ENCODE measurements around the gene PCED1B.

Gene PCED1B

GRCh38 chr12:47236109-47236714 is 156.8 kb downstream of the PCED1B start:
- peak; percentile 88 for DNase-seq (ENCODE audit: low spot score)

GRCh38 chr12:47237751-47238211 is 158.4 kb downstream of the PCED1B start:
- DNase-seq (ENCODE audit: low spot score): no peak

- DNase-seq (ENCODE audit: low spot score): no peak
These were observed 159.3 kb downstream of the PCED1B start for GRCh38 chr12:47238669-47239114.

- DNase-seq (ENCODE audit: low spot score): no peak
These were observed 163.0 kb downstream of the PCED1B start for GRCh38 chr12:47242426-47242825.

GRCh38 chr12:47244835-47245234 is 165.4 kb downstream of the PCED1B start:
- DNase-seq (ENCODE audit: low spot score): no peak

GRCh38 chr12:47245623-47246022 is 166.2 kb downstream of the PCED1B start:
- DNase-seq (ENCODE audit: low spot score): no peak

GRCh38 chr12:47247418-47247817 is 168.0 kb downstream of the PCED1B start:
- DNase-seq (ENCODE audit: low spot score): no peak

- DNase-seq (ENCODE audit: low spot score): no peak
These were observed 169.7 kb downstream of the PCED1B start for GRCh38 chr12:47249082-47249481.

GRCh38 chr12:47249719-47250357 is 170.4 kb downstream of the PCED1B start:
- no peak for DNase-seq (ENCODE audit: low spot score)

GRCh38 chr12:47251919-47252318 is 172.5 kb downstream of the PCED1B start:
- no peak for DNase-seq (ENCODE audit: low spot score)

- no peak for DNase-seq (ENCODE audit: low spot score)
These were observed 185.5 kb downstream of the PCED1B start for GRCh38 chr12:47264951-47265350.

- DNase-seq (ENCODE audit: low spot score): no peak
These were observed 186.0 kb downstream of the PCED1B start for GRCh38 chr12:47265391-47265790.

GRCh38 chr12:47267571-47267970 is 188.2 kb downstream of the PCED1B start:
- peak; percentile 40 for DNase-seq (ENCODE audit: low spot score)

- no peak for DNase-seq (ENCODE audit: low spot score)
These were observed 189.4 kb downstream of the PCED1B start for GRCh38 chr12:47268501-47269454.

- no peak for DNase-seq (ENCODE audit: low spot score)
These were observed 190.5 kb downstream of the PCED1B start for GRCh38 chr12:47269916-47270315.

- peak; percentile 63 for DNase-seq (ENCODE audit: low spot score)
These were observed 191.6 kb downstream of the PCED1B start for GRCh38 chr12:47270782-47271664.

- DNase-seq (ENCODE audit: low spot score): no peak
These were observed 192.4 kb downstream of the PCED1B start for GRCh38 chr12:47271800-47272239.

GRCh38 chr12:47272412-47273190 is 193.2 kb downstream of the PCED1B start:
- DNase-seq (ENCODE audit: low spot score): no peak

- DNase-seq (ENCODE audit: low spot score): no peak
These were observed 193.8 kb downstream of the PCED1B start for GRCh38 chr12:47273191-47273626.

GRCh38 chr12:47274760-47275159 is 195.3 kb downstream of the PCED1B start:
- DNase-seq (ENCODE audit: low spot score): no peak

- DNase-seq (ENCODE audit: low spot score): no peak
These were observed 196.8 kb downstream of the PCED1B start for GRCh38 chr12:47276253-47276620.
